NCI-H187 treated with DMSO at 0.1 percent for 48 hours (cell line): Measurements from ENCODE around the gene TTC33.
"Not testable (repeated sequence)": the region's sequence is repeated elsewhere in the genome, so short reads cannot be mapped to it uniquely, and the experiment has no call there.

ENCODE experiments used
- DNase-seq: peaks from one replicate; lab custom pipeline; 2025; lab: John Stamatoyannopoulos, UW

The TTC33 gene

DNA sequence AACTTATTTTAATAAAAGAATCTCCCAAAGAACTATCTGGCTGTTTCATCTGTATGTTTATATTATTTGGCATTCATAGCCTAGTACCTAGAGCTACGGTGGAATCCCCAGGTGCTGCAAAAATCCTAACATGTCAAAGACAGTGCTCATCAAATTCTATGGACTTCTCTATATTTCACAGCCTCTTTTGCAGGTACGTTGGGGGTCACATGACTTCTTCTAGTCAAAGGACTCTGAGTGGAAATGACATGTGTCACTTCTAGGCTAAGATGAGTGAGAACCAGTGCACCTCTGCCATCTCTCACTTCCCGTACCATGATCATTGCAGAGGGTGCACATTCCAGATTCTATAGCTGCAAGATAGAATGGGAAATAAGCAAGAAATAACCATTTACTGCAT is 148.6 kb downstream of the TTC33 start:
- no peak for DNase-seq

DNA sequence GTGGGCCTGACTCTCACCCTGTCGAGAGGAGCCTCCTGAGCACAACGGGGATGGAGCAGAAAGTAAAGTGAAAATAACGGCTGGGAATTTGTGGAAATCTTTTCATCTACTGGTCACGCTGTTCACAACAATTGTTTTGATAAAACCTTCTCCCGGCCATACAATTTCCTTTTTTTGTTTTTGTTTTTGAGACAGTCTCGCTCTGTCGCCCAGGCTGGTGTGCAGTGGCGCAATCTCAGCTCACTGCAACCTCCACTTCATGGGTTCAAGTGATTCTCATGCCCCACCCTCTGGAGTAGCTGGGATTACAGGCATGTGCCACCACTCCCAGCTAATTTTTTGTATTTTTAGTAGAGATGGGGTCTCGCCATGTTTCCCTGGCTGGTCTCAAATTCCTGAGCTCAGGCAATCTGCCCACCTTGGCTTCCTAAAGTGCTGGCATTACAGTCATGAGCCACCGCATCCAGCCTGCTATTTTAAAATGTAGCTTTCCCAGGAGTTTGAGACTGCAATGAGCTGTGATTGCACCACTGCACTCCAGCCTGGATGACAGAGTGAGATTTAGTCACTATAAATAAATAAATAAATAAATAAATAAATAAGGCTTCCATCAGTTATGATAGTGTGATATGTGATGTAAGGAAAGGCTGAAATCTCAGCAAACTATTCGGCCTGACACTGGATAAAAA is 149.5 kb downstream of the TTC33 start:
- DNase-seq = no peak

DNA sequence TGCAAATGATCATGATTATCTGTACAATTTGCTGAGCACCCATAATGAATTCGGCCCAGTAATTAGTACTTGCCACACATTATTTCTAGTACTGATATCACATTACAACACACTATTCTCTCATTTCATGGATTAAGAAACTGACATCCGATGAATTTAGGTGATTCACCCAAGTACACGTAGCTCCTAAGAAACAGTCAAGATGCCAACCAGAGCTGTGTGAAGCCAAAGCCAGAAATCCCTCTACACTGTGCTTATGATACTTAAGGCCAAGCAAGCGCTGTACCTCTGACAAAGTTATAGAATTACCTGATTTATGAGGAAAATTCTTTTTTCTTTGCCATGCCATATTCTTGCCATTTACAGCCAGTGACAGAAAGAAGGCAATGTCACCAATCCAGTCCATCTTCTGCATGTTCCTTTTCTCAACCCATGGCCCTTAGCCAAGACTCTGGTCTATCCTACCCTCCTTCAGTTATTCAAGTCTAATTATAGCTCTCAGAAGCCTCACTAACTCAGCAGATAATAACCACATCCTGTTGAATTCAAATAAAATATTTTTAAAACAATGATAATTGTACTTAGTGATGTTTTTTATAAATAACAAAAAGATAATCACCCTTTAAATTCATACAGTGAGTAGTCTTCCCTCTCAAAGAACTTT is 150.3 kb downstream of the TTC33 start:
- DNase-seq = no peak

DNA sequence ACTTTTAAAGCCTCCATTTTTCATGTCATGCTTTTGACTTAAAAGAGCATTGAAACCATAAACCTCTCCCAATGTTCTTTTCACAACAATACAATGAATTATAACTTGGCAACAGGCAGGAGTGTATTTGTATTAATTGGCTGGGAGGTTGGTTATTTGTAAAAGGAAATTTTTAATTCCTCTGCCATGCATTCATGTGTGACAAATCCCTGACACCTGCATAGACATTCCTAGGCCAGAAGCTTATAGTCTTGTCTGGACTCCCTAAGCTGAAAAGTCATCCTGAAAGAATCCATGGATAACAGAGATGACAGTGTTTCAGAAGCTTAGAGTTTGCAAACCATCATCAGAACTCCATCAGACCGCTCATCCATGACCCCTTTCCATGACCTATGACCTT is 152.4 kb downstream of the TTC33 start:
- DNase-seq = no peak

DNA sequence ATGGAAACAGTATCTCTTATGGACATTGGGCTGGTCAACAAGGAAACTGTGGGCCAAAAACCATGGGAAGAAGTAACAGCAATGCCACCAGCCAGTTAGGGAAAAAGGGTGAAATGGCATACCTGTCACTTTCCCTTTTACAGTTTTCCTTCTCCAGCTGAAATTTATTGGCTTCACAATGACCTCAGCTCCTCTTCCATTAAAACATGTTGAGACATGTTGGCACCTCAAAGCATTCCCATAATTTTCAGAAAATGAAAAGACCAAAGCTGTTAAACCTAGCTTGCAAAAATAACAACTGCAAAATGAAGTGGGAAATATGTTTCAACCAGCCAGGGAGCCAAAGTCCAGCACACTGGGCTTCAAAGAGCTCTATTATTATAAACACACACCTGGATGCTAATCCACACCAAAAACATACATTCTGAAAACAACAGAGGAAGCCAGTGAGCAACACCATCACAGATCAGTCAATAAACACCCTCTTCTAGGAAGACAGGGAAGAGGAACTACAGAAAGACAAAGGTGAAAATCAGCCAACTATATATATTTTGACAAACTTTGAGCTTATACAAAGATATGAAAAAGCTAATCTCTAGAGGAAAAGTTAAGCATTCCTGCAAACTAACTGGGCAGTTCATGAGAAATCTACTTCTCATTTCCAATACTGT is 154.4 kb downstream of the TTC33 start:
- DNase-seq = no peak

DNA sequence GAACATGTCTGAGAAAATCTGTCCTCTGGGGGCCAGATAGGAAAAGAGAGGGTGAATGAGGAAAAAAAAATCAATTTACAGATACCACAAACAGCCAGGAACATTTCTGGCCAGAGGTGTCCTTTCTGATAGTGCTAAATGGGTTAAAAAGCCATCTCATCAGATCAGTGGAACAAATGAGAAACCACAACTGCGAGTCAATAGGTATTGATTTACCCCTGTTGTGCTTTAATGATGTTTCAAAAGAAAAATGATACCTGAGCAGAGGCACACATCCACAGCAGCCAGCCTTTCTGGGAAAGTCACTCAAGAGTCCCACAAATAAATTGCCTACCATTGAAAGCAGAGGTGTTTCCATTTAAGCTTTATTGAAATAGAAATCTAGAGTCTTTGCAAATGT is 155.4 kb downstream of the TTC33 start:
- DNase-seq = no peak

DNA sequence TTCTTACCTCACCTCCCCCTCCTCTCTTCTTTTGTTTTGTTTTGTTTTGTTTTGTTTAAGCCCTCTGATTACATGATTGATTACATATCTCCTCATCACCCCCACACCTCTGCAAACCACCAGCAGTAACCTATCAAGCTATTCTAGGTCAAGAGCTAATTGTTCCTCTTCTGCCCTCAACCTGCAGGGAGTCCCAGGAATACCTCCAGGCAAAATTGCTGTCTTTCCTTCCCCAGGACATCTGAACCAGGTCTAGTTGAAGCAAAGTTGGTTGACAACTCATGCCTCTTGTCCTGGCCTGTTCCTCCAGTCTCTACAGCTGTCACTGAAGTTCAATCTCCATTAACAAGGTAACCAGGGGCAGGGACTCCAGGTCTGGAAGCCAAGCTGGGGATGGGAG is 156.1 kb downstream of the TTC33 start:
- DNase-seq = no peak

DNA sequence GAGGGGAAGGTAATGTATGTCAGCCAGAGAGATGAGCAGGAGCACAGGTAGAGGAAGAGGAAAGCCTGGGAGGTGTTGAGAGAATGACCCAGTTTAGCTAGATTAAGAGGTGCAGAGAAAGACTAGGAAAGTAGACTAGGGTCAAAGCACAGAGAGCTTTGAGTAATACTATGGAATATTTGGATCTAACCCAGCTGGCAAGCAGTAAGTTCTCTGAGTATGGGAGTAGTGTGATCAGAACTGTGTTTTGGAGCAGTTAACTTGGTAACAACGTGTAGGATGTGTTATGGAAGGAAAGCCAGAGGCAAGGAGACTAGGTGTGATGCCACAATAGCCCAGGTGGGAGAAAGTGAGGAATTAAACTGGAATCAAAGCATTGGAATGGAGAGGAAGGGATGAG is 160.9 kb downstream of the TTC33 start:
- DNase-seq = no peak

DNA sequence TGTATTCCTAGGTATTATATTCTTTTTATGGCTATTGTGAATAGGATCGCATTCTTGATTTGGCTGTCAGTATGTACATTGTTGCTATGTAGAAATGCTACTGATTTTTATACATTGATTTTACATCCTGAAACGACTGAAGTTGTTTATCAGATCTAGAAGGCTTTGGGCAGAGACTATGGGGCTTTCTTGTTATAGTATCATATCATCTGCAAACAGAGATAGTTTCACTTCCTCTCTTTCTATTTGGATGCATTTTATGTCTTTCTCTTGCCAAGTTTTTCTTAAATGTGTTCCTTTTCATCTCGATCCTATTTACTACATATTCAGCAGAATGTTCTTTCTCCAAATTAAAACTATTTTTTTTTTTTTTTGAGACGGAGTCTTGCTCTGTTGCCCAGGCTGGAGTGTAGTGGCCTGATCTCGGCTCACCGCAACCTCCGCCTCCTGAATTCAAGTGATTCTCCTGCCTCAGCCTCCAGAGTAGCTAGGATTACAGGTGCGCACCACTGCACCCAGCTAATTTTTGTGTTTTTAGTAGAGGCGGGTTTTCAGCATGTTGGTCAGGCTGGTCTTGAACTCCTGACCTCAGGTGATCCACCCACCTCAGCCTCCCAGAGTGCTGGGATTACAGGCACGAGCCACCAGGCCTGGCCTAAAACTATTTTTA is 163.9 kb downstream of the TTC33 start:
- not testable (repeated sequence) for DNase-seq

DNA sequence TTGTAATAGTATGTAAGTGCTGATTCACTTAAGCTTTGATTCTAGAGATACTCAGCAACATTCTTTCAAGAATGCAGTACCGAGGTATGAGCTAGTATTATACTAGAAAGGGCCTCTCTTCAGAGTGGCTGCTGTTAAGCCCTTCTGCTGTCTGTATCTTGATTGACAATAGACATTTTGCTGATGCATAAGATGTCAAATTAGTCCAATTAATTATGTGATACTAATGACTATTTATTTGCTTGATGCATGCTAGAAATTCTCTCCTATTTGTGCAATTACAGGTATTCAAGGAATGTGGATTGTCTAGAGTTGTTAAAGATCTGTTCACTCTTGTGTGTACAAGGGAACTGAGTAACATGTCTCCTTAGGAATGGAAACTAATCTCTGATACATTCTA is 168.4 kb downstream of the TTC33 start:
- DNase-seq = no peak

DNA sequence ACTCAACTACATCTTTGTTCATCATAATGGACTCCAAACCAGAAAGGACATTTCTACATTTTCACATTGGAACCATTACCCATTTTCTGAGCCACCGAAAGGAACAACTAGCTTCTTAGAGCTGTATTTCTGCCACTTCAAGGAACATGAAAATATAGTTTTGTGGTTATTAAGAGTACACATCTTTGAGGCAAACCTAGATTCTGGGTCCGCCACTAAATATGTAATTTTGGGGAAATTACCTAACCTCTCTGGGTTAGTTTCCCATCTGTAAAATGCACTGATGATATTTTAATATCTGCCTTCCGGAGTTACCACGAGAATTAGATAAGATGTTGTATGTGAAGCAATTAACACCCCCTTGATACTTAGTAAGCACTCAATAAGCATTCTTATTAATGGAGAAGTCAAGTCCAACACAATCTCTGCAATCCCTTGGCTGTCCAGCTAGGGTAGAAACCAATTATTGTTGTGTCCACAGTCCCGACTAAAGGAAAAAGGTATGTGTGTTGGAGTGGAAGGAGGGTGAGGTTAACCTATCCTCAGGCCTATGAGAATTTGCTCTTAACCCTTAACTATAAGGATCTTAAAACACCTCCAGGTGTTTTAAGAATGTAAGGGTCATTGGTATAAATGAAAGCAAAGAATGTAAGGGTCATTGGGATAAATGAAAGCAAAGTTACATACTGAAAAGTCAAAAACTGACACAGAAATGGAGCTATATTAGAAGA is 170.1 kb downstream of the TTC33 start:
- DNase-seq = no peak

DNA sequence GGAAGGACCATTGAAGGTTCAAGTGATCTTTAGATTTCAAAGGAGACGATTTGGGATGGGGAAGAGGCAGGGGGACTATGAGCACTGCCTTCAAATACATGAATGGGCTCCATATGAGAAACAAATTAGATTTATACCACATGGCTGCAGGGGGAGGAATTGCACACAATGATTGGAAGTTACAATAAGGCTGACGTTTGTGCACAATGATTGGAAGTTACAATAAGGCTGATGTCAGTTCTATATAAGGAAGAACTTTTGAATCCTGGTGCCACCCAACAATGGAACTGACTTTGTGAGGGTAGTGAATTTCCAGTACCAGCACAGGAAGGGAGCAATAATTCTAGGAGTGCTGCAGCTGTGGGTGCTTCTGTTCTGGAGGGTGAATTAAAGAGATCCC is 171.7 kb downstream of the TTC33 start:
- DNase-seq = no peak

DNA sequence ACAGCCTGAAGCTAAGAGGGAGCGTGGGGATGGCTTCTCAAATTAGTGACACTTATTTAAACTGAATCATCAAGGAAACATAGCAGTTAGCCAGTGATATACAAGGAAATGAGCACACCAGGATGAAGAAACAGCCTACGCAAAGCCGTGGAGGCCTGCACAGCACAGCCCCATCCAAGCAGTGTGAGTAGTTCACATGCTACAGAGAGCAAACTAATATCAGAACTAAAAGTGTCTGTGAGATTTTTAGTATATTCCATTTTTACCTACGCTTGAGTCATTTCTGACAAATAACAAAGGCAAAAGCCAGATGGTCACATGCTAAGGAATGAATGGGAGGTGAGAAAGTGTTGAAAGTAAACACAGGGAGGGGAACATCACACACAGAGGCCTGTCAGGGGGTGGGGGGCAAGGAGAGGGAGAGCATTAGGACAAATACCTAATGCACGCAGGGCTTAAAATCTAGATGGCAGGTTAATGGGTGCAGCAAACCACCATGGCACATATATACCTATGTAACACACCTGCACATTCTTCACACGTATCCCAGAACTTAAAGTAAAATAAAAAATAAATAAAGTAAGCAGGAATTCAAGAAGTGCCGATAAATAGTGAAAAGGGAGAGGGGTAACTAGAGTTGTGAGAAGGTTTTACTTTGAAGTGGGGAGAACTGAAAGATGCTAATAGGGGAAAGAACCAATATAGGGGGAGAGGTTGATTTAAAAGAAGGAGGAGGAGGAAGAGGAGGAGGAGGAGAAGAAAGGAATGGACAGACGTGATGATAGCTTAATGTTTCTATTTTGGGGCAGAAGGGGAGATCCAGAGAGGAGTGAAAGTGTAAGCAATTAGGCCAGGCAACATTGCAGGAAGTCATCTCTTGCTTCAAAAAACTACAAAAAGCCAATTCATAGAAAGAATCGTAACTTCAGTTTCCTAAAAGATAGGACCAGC is 177.0 kb downstream of the TTC33 start:
- DNase-seq = no peak

DNA sequence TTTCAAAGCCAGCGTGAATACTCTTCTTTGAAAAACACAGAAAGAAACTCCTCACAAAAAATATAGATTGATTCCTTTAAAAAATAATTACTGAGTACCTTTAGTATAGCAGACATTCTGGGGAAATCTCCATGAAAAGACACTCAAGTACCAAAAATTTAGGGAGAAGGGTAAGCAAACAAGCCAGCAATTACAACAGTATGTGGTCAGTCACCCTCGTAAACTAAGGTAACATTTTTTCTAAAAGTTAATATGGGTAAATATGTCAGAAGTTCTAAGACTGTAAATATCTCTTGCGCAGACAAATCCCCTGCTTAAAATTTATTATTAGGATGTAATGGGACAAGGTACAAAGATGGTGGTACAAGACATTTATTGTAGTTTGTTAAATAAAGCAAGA is 178.0 kb downstream of the TTC33 start:
- no peak for DNase-seq

DNA sequence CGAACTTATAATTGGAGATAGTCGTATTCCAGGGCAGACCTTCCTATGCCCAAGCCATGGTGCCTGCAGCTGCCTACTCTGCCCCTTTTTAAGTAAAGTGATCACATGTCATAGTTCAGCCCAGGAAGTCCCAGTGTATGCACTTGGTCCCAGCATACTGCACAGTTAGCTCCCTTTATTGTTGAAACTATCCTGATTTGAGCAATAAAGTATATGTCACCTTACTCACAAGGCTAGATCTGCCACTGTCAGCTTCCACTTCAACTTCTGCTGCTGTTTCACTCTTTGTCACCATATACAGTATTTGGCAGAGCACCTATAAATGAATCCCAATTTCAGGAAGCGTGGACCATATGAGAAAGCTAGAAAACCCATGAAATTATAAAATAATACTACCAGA is 179.8 kb downstream of the TTC33 start:
- no peak for DNase-seq

DNA sequence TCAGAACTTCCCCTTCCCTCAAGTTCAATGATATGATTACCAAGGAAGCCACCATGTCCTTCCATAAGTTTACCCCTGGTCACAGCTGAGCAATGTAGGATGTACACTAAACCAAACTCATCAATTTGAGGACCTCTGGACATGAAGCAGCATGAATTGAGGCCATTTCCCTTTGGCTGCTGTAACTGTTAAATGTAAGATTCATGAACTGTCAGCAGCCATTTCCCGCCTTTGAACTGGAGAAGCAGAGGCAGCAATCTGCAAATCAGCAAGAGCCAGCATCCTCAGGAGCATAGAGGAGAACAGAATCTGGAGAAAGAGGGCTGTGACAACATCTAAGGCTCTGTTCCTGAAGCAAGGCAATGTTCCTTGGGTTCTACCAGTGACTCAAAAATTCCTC is 180.3 kb downstream of the TTC33 start:
- no peak for DNase-seq

DNA sequence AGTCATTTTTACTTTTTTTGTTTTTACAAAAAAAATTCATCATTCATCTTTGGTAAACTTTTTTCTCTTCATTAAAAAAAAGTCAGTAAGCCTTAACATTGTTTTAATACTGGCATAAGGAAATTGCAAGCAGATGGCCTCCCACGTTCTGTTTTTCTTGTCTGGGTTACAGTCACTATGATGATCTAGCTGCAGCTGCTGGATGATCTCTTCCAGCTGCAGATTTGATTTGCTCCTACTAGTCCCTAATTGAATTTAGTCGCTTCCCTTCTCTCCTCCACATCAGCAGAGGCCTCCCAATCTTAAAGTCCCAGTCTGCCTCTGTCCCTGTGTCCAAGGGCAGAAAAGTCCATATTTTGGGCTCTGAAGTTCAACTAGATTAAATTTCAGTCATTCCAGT is 182.8 kb downstream of the TTC33 start:
- DNase-seq = no peak

DNA sequence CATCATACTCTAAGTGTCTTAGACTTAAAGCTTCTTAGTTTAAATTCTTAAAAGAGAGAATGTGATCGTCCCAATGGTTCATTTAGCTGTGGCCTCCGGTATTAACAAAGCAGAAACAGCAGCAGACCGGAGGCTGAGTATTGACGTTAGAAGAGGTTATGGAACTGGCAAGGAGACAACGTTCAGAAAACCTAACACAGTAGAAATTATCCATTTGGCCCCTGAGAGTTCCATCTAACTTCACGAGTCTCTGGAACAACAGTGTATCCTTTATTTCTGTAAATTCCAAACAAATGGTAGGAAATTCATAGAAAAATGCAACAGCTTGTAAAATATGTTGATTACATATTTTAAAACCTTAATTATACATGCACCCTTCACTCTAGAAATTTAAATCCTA is 183.4 kb downstream of the TTC33 start:
- DNase-seq = no peak

DNA sequence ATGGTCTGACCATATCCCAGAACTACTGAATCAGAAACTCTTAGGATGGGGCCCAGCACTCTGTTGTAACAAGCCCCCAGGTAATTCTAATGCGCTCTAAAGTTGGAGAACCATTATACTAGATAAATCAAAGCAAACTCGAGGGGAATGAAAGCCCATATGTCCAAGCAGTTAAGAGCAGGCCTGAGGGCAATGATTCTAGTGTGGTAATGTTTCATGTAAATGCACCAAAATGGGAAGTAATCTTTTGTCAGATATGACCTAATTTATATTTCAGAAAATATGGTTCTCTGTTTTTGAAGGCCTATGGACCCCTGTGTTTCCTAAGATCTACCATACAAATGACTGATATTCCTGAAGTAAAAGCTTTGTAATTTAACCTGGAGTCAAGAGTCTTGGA is 184.0 kb downstream of the TTC33 start:
- DNase-seq = no peak

DNA sequence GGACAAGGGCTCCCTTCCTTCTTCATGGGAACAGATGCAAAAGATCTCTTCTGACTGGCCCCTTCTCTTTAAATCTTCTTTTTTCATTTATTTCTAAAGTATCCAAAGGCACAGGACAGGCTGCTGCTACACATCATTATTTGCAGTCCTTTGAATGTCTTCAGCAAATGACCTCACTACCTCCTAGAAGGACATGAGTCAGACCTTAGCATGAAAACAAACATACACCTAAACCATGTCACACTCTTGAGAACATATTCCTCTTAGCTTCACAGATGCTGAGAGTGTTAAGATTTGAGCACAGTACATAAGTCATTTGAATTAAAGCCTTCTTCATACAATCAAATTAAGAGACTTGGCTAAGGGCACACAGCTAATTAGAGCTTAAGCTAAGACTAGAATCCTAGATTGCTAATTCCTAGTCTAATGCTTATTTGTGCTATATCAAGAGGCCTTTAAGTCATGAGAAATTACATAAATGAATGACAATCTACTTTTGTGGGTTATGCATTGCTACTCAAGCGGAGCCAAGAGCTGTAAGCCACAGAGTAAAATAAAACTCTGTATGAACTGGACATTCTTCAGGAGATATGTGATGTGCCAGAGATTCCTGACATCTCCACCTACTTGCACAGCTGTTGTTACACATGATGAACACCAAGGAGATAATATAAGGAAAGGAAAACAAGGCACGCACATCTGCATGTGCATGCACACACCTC is 185.2 kb downstream of the TTC33 start:
- DNase-seq = no peak
